ENCODE data around the gene MED20.

- TF ChIP-seq, protein P1, sequence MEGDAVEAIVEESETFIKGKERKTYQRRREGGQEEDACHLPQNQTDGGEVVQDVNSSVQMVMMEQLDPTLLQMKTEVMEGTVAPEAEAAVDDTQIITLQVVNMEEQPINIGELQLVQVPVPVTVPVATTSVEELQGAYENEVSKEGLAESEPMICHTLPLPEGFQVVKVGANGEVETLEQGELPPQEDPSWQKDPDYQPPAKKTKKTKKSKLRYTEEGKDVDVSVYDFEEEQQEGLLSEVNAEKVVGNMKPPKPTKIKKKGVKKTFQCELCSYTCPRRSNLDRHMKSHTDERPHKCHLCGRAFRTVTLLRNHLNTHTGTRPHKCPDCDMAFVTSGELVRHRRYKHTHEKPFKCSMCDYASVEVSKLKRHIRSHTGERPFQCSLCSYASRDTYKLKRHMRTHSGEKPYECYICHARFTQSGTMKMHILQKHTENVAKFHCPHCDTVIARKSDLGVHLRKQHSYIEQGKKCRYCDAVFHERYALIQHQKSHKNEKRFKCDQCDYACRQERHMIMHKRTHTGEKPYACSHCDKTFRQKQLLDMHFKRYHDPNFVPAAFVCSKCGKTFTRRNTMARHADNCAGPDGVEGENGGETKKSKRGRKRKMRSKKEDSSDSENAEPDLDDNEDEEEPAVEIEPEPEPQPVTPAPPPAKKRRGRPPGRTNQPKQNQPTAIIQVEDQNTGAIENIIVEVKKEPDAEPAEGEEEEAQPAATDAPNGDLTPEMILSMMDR (IDR thresholded peaks at IDR 0.05; ENCODE audit: insufficient read depth, low read depth, low read length): no peak
- TF ChIP-seq EZH2 (IDR thresholded peaks at IDR 0.05; ENCODE audit: insufficient read depth, low read length): no peak
Measured at GRCh38 chr6:41878961-41879405, 42.0 kb downstream of the MED20 start.

Data from astrocyte (in vitro differentiated cells and primary cell).